Transverse colon (tissue), 4 donors: ENCODE measurements around the gene EHMT1. TPM values are rescaled to one million over a fixed set of nuclear protein-coding genes. Genes with fewer than 3 reads are reported as not detected.
"Not testable (repeated sequence)": the region's sequence is repeated elsewhere in the genome, so short reads cannot be mapped to it uniquely, and the experiment has no call there.

Experiments used
- DNase-seq: peaks from one replicate; pipeline ENCODE4 v3.0.0-alpha.2; 2019
- H3K27ac ChIP-seq, 4 donors: fragments of 200-600 bp; sonication (generic); 2 replicates each; pipeline ENCODE4 v1.5.1; 2016 to 2018; ENCODE audit warnings: inconsistent platforms in 4 of 4
- H3K27me3 ChIP-seq: fragments of 200-600 bp; sonication (generic); 2 replicates; pipeline ENCODE4 v1.5.1; 2017; ENCODE audit warnings: inconsistent platforms
- H3K36me3 ChIP-seq, 4 donors: fragments of 200-600 bp; sonication (generic); 2 replicates each; pipeline ENCODE4 v1.5.1; 2017 to 2019; ENCODE audit warnings: inconsistent platforms in 4 of 4
- H3K4me1 ChIP-seq, 4 donors: fragments of 200-600 bp; sonication (generic); 2 replicates each; pipeline ENCODE4 v1.5.1; 2017 to 2020; ENCODE audit warnings: inconsistent platforms in 4 of 4
- H3K4me3 ChIP-seq, 4 donors: fragments of 200-600 bp; sonication (generic); 1 replicate in 1 of 4; 2 replicates in 3 of 4; pipeline versions ENCODE4 v1.5.1 to v1.6.1; 2017 to 2019; ENCODE audit warnings: inconsistent platforms in 4 of 4
- H3K9me3 ChIP-seq, 2 donors: fragments of 200-600 bp; sonication (generic); 2 replicates each; pipeline ENCODE4 v1.5.1; 2017 to 2019; ENCODE audit warnings: inconsistent platforms in 2 of 2
- CTCF ChIP-seq, 5 experiments: fragments of 200-600 bp in 3 of 5; fragments of 450-650 bp in 2 of 5; sonication (generic) in 3 of 5; IDR thresholded peaks; 1 replicate in 2 of 5; 2 replicates in 3 of 5; pipeline ENCODE4 v1.5.1; 2016 to 2017; ENCODE audit warnings: antibody characterized with exemption in 5 of 5, inconsistent platforms in 3 of 5, mild to moderate bottlenecking in 2 of 5, moderate library complexity in 1 of 5
- EP300 ChIP-seq: sonication (generic); formaldehyde crosslinking; IDR thresholded peaks from one replicate; pipeline ENCODE4 v1.6.1; 2017; ENCODE audit warnings: antibody characterized with exemption, low read depth
- POLR2A ChIP-seq: fragments of 450-650 bp; IDR thresholded peaks from one replicate; pipeline ENCODE4 v1.6.1; 2016; ENCODE audit warnings: antibody characterized with exemption, mild to moderate bottlenecking, moderate library complexity
- POLR2AphosphoS5 ChIP-seq, 3 donors: sonication (generic); formaldehyde crosslinking; IDR thresholded peaks; one replicate each; pipeline ENCODE4 v1.6.1; 2016; ENCODE audit warnings: antibody characterized with exemption in 3 of 3
- WGBS, 2 donors: methylation state at CpG; one replicate each; pipeline ENCODE4 v1.1.5; 2018; ENCODE audit warnings: low coverage in 1 of 2; 5-methylcytosine and 5-hydroxymethylcytosine counted together
- in situ Hi-C, 4 donors: fragments of 200-750 bp; cut with MboI; loops; one replicate each; pipeline versions ENCODE4 v1.15.0 to v1.15.1; 2017; ENCODE audit warnings: low sequenced_read_pairs in 3 of 4, low pct_ligation_motif_present in 1 of 4, low pct_unique_long_range_greater_than_20kb in 1 of 4
- intact Hi-C: fragments of 100-400 bp; cut with DNase I; formaldehyde crosslinking; loops from one replicate; pipeline ENCODE4 v1.15.1; 2023; ENCODE audit warnings: low total_unique reads
- total RNA-seq, 4 donors: library from RNA; depleted of rRNA; stranded (reverse); fragments of >200 nt; gene quantifications; one replicate each; pipeline ENCODE4 v1.1.0, GENCODE V29; 2016

The EHMT1 gene
- total RNA-seq, 4 donors from 2014 or later: 93.8 to 184 (median 139) TPM

DNA sequence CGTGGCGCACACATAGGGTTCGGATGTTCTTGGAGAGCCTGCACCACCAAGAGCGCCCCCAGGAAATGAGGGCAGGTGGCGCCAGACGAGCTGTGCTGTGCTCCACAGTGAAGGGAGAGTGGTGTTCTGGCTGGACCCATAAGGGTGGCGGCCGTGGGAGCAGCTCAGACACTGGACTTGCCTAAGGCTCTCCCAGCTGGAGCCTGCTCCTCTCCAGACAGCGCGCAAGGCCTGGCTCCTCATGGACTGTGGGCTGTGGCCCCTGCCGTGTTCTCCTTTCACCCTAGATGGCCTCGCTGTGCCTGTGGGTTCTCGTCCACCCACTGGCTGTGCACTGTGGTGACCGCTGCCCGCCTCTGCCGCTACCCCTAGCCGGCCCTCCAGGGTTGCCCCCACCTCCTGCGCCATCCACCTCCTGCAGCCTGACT, 92.9 kb downstream of the EHMT1 start:
- in situ Hi-C loops (no loop called here), intact Hi-C loops (no loop called here)
- Histone ChIP-seq H3K27me3 (no peaks in the 10 kb centered on the region), H3K4me3 (no peak overlapping the region), H3K27ac (no peak overlapping the region), H3K4me1 (peaks cover 0 to 6% (median 0%) of the 10 kb centered on the region in 4 donors), H3K9me3 (no peaks in the 10 kb centered on the region), H3K36me3 (peaks cover 0 to 17% (median 5%) of the 10 kb centered on the region in 4 donors)
- TF ChIP-seq CTCF (IDR thresholded peaks at IDR 0.05) (no peak), POLR2AphosphoS5 (IDR thresholded peaks at IDR 0.05) (no peak), POLR2A (no peak), EP300 (no peak)
- DNase-seq: no peak
- 94 to 100% methylated on average over 5 to 17 of the region's 18 CpGs for WGBS, 2 donors

DNA sequence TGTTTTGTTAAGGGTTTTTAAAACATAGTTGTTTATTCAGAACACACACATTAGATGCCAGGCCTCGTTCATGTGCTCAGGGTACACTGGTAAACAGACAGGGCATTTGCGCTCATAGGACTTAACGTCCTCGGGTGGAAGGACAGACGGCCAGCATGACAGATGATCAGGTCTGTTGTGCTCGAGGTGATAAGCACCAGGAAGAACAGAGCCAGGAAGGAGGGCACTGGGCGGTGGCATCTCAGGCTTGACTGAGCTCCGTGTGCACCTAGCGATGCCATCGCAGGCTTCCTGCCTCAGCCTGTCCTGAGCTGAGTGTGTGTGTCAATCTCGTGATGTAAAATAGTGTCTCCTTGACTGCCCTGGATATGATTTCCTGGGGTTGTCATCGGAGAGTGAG, 96.5 kb downstream of the EHMT1 start:
- DNase-seq: no peak
- TF ChIP-seq POLR2AphosphoS5 (IDR thresholded peaks at IDR 0.05) (no peak), CTCF (IDR thresholded peaks at IDR 0.05) (no peak), EP300 (no peak), POLR2A (no peak)
- WGBS, 2 donors: 93% methylated on average over 11 of the region's 12 CpGs; no CpG with 5 or more reads in 1 of the 2 donors

DNA sequence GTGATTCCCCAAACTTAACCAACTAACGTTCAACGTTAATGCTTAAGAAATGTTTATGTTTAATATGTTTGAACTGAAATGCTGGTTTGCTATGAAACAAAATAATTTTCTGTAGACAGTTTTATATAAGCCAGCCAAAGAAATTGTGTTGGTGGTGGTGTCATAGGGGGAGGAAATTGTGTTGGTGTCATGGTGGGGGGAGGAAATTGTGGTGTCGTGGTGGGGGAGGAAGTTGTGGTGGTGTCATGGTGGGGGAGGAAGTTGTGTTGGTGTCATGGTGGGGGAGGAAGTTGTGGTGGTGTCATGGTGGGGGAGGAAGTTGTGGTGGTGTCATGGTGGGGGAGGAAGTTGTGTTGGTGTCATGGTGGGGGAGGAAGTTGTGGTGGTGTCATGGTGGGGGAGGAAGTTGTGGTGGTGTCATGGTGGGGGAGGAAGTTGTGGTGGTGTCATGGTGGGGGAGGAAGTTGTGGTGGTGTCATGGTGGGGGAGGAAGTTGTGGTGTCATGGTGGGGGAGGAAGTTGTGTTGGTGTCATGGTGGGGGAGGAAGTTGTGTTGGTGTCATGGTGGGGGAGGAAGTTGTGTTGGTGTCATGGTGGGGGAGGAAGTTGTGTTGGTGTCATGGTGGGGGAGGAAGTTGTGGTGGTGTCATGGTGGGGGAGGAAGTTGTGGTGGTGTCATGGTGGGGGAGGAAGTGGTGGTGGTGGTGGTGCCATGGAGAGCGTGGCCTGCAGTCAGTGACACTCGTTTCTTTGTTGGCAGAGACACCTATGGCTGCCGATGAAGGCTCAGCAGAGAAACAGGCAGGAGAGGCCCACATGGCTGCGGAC, 97.3 kb downstream of the EHMT1 start:
- DNase-seq, in situ Hi-C loops, H3K4me3 ChIP-seq, H3K9me3 ChIP-seq, H3K27me3 ChIP-seq, H3K27ac ChIP-seq, intact Hi-C loops, H3K4me1 ChIP-seq: not testable (repeated sequence)
- H3K36me3 ChIP-seq: peaks cover 0 to 27% (median 13%) of the 10 kb centered on the region in 4 donors
- 70 to 76% methylated on average over 2 to 7 of the region's 7 CpGs for WGBS, 2 donors

More for the DNA sequence above, 96.5 kb downstream of the EHMT1 start:
- Histone ChIP-seq H3K4me1 (no peaks in the 10 kb centered on the region), H3K27me3 (no peaks in the 10 kb centered on the region), H3K36me3 (peaks cover 0 to 28% (median 13%) of the 10 kb centered on the region in 4 donors), H3K27ac (no peak overlapping the region), H3K9me3 (no peaks in the 10 kb centered on the region), H3K4me3 (no peak overlapping the region)
- in situ Hi-C loops (no loop called here), intact Hi-C loops (no loop called here)

- Histone ChIP-seq H3K9me3 (no peaks in the 10 kb centered on the region), H3K27ac (no peak overlapping the region), H3K4me1 (no peaks in the 10 kb centered on the region), H3K4me3 (no peak overlapping the region), H3K36me3 (peaks cover 0 to 24% (median 10%) of the 10 kb centered on the region in 4 donors), H3K27me3 (no peaks in the 10 kb centered on the region)
- no peak for DNase-seq
- in situ Hi-C loops (no loop called here), intact Hi-C loops (no loop called here)
- TF ChIP-seq EP300 (no peak), CTCF (IDR thresholded peaks at IDR 0.05) (no peak), POLR2AphosphoS5 (IDR thresholded peaks at IDR 0.05) (no peak), POLR2A (no peak)
- 94 to 96% methylated on average over 15 to 25 of the region's 25 CpGs for WGBS, 2 donors
Measured at GRCh38 chr9:137716694-137717287, 98.0 kb downstream of the EHMT1 start.
